Renal pelvis (tissue), 4 donors: ENCODE measurements around the gene CAD. TPM values are rescaled to one million over a fixed set of nuclear protein-coding genes. Genes with fewer than 3 reads are reported as not detected.

ENCODE experiments used
- DNase-seq: peaks from one replicate; pipeline ENCODE4 v3.0.0-alpha.2; 2013
- polyA plus RNA-seq, 3 donors: library from polyadenylated mRNA; unstranded; fragments of 120-200 nt; gene quantifications; one replicate each; pipeline ENCODE4 v1.2.1, GENCODE V29; 2013; ENCODE audit not compliant: insufficient read length in 3 of 3

Gene CAD
- polyA plus RNA-seq, 3 donors, result 58.5 to 59.9 (median 58.9) TPM

GRCh38 chr2:27222407-27222806 is 5.2 kb downstream of the CAD start:
- DNase-seq, result no peak

GRCh38 chr2:27223416-27223815 is 6.2 kb downstream of the CAD start:
- DNase-seq, result no peak

- no peak for DNase-seq
Measured at GRCh38 chr2:27225526-27225925, 8.4 kb downstream of the CAD start.

GRCh38 chr2:27227501-27227900 is 10.3 kb downstream of the CAD start:
- DNase-seq, result no peak

GRCh38 chr2:27231921-27232320 is 14.8 kb downstream of the CAD start:
- DNase-seq, result no peak

- DNase-seq, result no peak
Measured at GRCh38 chr2:27233341-27233740, 16.2 kb downstream of the CAD start.

- no peak for DNase-seq
Measured at GRCh38 chr2:27236136-27236535, 19.0 kb downstream of the CAD start.

- DNase-seq, result no peak
Measured at GRCh38 chr2:27236626-27237025, 19.5 kb downstream of the CAD start.

- no peak for DNase-seq
Measured at GRCh38 chr2:27237341-27237945, 20.3 kb downstream of the CAD start.

- no peak for DNase-seq
Measured at GRCh38 chr2:27238976-27239375, 21.8 kb downstream of the CAD start.

- DNase-seq, result no peak
Measured at GRCh38 chr2:27240406-27240805, 23.2 kb downstream of the CAD start.

GRCh38 chr2:27241761-27242613 is 24.8 kb downstream of the CAD start:
- no peak for DNase-seq

- DNase-seq, result no peak
Measured at GRCh38 chr2:27242614-27242951, 25.4 kb downstream of the CAD start.

GRCh38 chr2:27243391-27244130 is 26.4 kb downstream of the CAD start:
- no peak for DNase-seq

GRCh38 chr2:27245116-27245515 is 27.9 kb downstream of the CAD start:
- no peak for DNase-seq

- no peak for DNase-seq
Measured at GRCh38 chr2:27245626-27246025, 28.5 kb downstream of the CAD start.

- no peak for DNase-seq
Measured at GRCh38 chr2:27247893-27248292, 30.7 kb downstream of the CAD start.

GRCh38 chr2:27249159-27249890 is 32.2 kb downstream of the CAD start:
- no peak for DNase-seq

GRCh38 chr2:27249891-27250651 is 32.9 kb downstream of the CAD start:
- no peak for DNase-seq

- no peak for DNase-seq
Measured at GRCh38 chr2:27250652-27251379, 33.6 kb downstream of the CAD start.

- DNase-seq, result no peak
Measured at GRCh38 chr2:27251766-27252165, 34.6 kb downstream of the CAD start.
